HEK293 (cell line): Measurements from ENCODE around the gene MRPL14.

ENCODE experiments used
- HOXD13 ChIP-seq: sonication (generic); formaldehyde crosslinking; IDR thresholded peaks from 2 replicates; pipeline ENCODE4 v1.8.0; 2022; ENCODE audit warnings: missing genetic modification reagents, borderline replicate concordance
- KLF16 ChIP-seq: fragments of 450-650 bp; formaldehyde crosslinking; IDR thresholded peaks from 2 replicates; pipeline ENCODE4 v1.5.1; 2017; ENCODE audit warnings: missing biosample characterization, missing genetic modification characterization
- ZBTB7A ChIP-seq: fragments of 450-650 bp; formaldehyde crosslinking; IDR thresholded peaks from 2 replicates; pipeline ENCODE4 v1.5.1; 2016; ENCODE audit warnings: low read depth, missing biosample characterization, missing genetic modification characterization
- ZFP69B ChIP-seq: fragments of 450-650 bp; formaldehyde crosslinking; IDR thresholded peaks from 2 replicates; pipeline ENCODE4 v1.5.1; 2016; ENCODE audit warnings: missing biosample characterization, missing genetic modification characterization
- ZNF16 ChIP-seq: fragments of 450-650 bp; formaldehyde crosslinking; IDR thresholded peaks from 2 replicates; pipeline ENCODE4 v1.5.1; 2016; ENCODE audit warnings: low read depth, missing biosample characterization, missing genetic modification characterization
- ZNF175 ChIP-seq: fragments of 450-650 bp; formaldehyde crosslinking; IDR thresholded peaks from 2 replicates; pipeline ENCODE4 v1.5.1; 2016; ENCODE audit warnings: missing biosample characterization, missing genetic modification characterization
- ZNF571 ChIP-seq: fragments of 450-650 bp; formaldehyde crosslinking; IDR thresholded peaks from 2 replicates; pipeline ENCODE4 v1.5.0; 2017; ENCODE audit warnings: missing biosample characterization, missing genetic modification characterization
- TF ChIP-seq, protein P1 (sequence below): fragments of 450-650 bp; formaldehyde crosslinking; IDR thresholded peaks from 2 replicates; pipeline ENCODE4 v1.5.1; 2016; ENCODE audit warnings: missing biosample characterization, missing genetic modification characterization

DNA sequence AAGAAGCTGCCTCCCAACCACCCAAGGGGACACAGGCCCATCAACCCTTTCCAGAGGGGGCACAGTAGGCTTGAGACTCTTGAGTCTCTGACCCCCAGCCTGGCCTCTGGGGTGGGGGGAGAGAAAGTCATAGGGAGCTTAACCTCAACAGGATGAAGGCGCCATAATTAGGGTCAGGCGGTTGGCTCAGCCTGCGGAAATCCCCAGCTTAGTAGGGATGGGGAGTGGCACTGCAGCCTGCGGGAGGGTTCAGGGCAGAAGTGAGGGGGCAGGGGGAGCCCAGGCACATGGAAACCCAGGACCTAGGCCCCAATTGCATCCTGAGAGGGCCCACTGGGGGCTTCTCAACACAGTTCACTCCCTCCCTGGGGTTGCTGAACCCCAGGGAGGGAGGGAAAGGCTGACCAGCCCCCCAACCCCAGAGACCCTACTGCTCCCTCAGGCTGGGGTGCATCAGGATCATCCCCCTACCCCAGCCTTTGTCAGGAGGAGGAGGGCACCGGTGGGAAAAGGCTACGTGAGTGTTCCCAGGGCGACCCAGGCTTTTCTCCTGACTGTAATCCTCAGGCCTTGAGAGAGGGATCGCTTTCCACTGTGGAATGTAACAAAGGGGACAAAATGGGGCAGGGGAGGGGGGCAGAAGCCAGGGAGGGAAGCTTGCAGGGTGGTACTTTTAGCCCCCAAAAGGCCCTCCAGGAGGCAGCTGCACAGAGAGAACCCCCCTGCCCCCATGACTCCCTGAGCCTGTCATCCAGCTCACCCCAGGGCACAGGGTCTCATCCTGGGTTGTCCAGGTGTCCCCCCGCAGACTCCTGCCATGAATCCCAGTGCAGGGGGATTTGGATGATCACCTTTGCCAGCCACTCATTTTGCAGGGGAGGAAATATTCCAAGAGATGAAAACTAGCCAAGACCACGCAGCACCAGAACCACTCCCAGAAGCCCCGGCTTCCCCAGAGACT, 46.4 kb downstream of the MRPL14 start:
- TF ChIP-seq, protein P1, sequence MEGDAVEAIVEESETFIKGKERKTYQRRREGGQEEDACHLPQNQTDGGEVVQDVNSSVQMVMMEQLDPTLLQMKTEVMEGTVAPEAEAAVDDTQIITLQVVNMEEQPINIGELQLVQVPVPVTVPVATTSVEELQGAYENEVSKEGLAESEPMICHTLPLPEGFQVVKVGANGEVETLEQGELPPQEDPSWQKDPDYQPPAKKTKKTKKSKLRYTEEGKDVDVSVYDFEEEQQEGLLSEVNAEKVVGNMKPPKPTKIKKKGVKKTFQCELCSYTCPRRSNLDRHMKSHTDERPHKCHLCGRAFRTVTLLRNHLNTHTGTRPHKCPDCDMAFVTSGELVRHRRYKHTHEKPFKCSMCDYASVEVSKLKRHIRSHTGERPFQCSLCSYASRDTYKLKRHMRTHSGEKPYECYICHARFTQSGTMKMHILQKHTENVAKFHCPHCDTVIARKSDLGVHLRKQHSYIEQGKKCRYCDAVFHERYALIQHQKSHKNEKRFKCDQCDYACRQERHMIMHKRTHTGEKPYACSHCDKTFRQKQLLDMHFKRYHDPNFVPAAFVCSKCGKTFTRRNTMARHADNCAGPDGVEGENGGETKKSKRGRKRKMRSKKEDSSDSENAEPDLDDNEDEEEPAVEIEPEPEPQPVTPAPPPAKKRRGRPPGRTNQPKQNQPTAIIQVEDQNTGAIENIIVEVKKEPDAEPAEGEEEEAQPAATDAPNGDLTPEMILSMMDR (tag by site-specific recombination): no peak
- no peak for TF ChIP-seq ZNF16 (tag by site-specific recombination)
- TF ChIP-seq ZFP69B (tag by site-specific recombination): no peak
- TF ChIP-seq KLF16: no peak
- no peak for TF ChIP-seq ZNF175 (tag by site-specific recombination)
- no peak for TF ChIP-seq ZNF571
- no peak for TF ChIP-seq HOXD13
- no peak for TF ChIP-seq ZBTB7A (tag by site-specific recombination)
